ENCODE measurements around the gene ZNF609. TPM values are rescaled to one million over a fixed set of nuclear protein-coding genes. Genes with fewer than 3 reads are reported as not detected.

Gene ZNF609
- total RNA-seq, 1 donor from 2014 or later: 11.3 TPM

DNA sequence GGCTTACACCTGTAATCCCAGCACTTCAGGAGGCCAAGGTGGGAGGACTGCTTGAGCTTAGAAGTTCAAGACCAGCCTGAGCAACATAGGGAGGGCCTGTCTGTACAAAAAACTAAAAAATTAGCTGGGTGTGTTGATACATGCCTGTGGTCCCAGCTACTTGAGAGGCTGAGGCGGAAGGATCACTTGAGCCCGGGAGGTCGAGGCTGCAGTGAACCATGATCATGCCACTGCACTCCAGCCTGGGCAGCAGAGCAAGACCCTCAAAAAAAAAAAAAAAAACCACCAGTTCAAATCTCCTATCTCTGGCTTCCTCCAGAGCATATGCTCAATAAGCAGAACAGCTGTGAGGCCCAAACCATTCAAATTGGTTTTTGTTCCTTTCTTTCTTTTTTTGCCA lies 53.4 kb downstream of the ZNF609 start:
- Histone ChIP-seq H3K36me3 (ENCODE audit: control insufficient read depth, insufficient read depth, low read length) (peaks cover 3% of the 10 kb centered on the region), H3K27me3 (ENCODE audit: control insufficient read depth, insufficient read depth, low read length) (no peaks in the 10 kb centered on the region), H3K4me3 (ENCODE audit: low read depth, low read length) (no peak overlapping the region)
- no peak for DNase-seq (ENCODE audit: low read depth)
- no peak for FAIRE-seq
- no peak for TF ChIP-seq CTCF (IDR thresholded peaks at IDR 0.05; ENCODE audit: insufficient read depth, low read length, severe bottlenecking)

- DNase-seq (ENCODE audit: low read depth) (peak; percentile 48), FAIRE-seq (no peak)
- Histone ChIP-seq H3K36me3 (ENCODE audit: control insufficient read depth, insufficient read depth, low read length) (peaks cover 3% of the 10 kb centered on the region), H3K4me3 (ENCODE audit: low read depth, low read length) (no peak overlapping the region), H3K27me3 (ENCODE audit: control insufficient read depth, insufficient read depth, low read length) (no peaks in the 10 kb centered on the region)
- no peak for TF ChIP-seq CTCF (IDR thresholded peaks at IDR 0.05; ENCODE audit: insufficient read depth, low read length, severe bottlenecking)
These were observed 54.8 kb downstream of the ZNF609 start for GRCh38 chr15:64515196-64515595.

DNA sequence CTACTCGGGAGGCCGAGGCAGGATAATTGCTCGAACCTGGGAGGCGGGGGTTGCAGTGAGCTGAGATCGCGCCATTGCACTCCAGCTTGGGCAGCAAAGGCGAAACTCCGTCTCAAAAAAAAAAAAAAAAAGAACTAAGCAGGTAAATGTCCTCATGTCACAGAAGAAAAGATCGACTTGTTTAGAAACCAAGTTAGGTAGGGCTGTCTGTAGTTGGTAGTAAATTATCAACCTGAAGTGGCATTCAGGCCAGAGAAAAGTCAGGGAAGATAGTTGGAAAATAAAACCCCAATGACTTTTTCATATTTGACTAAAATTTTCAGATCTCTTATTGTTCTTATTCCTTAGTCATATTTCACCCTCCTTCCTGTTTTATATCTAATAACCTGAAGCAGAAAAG lies 55.4 kb downstream of the ZNF609 start:
- H3K36me3 ChIP-seq (ENCODE audit: control insufficient read depth, insufficient read depth, low read length): peaks cover 3% of the 10 kb centered on the region
- no peak for DNase-seq (ENCODE audit: low read depth)
- no peak overlapping the region for H3K4me3 ChIP-seq (ENCODE audit: low read depth, low read length)
- no peak for FAIRE-seq
- no peaks in the 10 kb centered on the region for H3K27me3 ChIP-seq (ENCODE audit: control insufficient read depth, insufficient read depth, low read length)
- TF ChIP-seq CTCF (IDR thresholded peaks at IDR 0.05; ENCODE audit: insufficient read depth, low read length, severe bottlenecking): no peak

DNA sequence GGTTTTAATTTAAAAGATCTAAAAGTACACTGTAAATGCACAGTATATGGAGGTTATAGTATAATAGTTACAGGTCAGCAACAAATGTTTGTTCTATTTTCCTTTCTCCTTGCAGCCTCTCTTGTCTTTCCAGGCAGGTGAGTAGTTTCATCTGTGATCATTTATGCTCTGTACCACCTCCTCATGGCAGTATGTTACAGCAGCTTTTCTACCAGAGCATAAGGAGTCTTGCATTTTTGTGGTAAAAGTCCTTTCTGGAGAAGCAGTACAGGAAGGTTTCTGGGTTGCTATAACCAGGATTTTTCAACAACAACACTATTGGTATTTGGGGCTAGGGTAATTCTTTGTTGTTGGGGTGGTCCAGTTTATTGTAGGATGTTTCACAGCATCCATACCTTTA lies 59.5 kb downstream of the ZNF609 start:
- Histone ChIP-seq H3K4me3 (ENCODE audit: low read depth, low read length) (no peak overlapping the region), H3K36me3 (ENCODE audit: control insufficient read depth, insufficient read depth, low read length) (peaks cover 3% of the 10 kb centered on the region), H3K27me3 (ENCODE audit: control insufficient read depth, insufficient read depth, low read length) (no peaks in the 10 kb centered on the region)
- no peak for FAIRE-seq
- TF ChIP-seq CTCF (IDR thresholded peaks at IDR 0.05; ENCODE audit: insufficient read depth, low read length, severe bottlenecking): no peak
- no peak for DNase-seq (ENCODE audit: low read depth)

GRCh38 chr15:64521201-64521600 lies 60.8 kb downstream of the ZNF609 start:
- no peak for FAIRE-seq
- peak; percentile 56 for DNase-seq (ENCODE audit: low read depth)
- H3K27me3 ChIP-seq (ENCODE audit: control insufficient read depth, insufficient read depth, low read length): no peaks in the 10 kb centered on the region
- H3K36me3 ChIP-seq (ENCODE audit: control insufficient read depth, insufficient read depth, low read length): peaks cover 3% of the 10 kb centered on the region
- no peak for TF ChIP-seq CTCF (IDR thresholded peaks at IDR 0.05; ENCODE audit: insufficient read depth, low read length, severe bottlenecking)
- no peak overlapping the region for H3K4me3 ChIP-seq (ENCODE audit: low read depth, low read length)

DNA sequence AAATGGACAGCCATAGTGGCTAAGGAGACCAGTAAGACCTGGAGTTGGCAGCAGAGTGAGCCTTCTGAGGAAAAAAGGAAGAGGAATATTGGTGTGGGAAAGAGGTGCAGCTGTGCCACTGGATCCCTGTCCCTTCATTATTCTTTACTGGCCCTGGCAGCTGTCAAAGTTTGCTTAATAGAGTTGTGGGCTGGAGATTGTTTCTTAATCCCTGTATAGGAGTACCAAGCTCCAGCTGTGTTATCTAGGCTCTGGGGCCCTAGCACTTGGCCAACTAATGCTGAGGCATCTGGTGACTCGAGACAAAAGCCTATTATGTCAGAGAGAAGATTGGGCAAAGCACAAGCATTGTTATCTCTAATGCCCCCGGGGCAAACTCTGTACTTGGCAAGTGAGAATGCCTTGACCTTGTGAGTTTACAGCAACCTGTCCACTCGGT lies 61.4 kb downstream of the ZNF609 start:
- H3K4me3 ChIP-seq (ENCODE audit: low read depth, low read length): no peak overlapping the region

More for the DNA sequence above, 61.4 kb downstream of the ZNF609 start:
- no peak for FAIRE-seq
- TF ChIP-seq CTCF (IDR thresholded peaks at IDR 0.05; ENCODE audit: insufficient read depth, low read length, severe bottlenecking): no peak
- Histone ChIP-seq H3K27me3 (ENCODE audit: control insufficient read depth, insufficient read depth, low read length) (no peaks in the 10 kb centered on the region), H3K36me3 (ENCODE audit: control insufficient read depth, insufficient read depth, low read length) (peaks cover 3% of the 10 kb centered on the region)
- peak; percentile 87 for DNase-seq (ENCODE audit: low read depth)
